GM18861 (cell line): ENCODE results near the gene NDUFAF5.
A peak's percentile ranks its signal among the peaks of the same experiment; 100 is the strongest.
"Not testable (repeated sequence)": the region's sequence is repeated elsewhere in the genome, so short reads cannot be mapped to it uniquely, and the experiment has no call there.

ENCODE experiments used
- ATAC-seq: cut with Tn5 transposase; IDR thresholded peaks from one replicate; pipeline ENCODE4 v1.9.1; 2021; ENCODE audit not compliant: unreplicated experiment

Gene NDUFAF5

GRCh38 chr20:13784893-13785715, at the start of gene NDUFAF5, which contains the start of gene ESF1:
NDUFAF5 (plus strand) TSS chr20:13785028; CDS start chr20:13785069, 41 bp downstream.
ESF1 (minus strand) TSS chr20:13784919; CDS start chr20:13783140, 1,779 bp downstream.
- peak; percentile 94 for ATAC-seq

DNA sequence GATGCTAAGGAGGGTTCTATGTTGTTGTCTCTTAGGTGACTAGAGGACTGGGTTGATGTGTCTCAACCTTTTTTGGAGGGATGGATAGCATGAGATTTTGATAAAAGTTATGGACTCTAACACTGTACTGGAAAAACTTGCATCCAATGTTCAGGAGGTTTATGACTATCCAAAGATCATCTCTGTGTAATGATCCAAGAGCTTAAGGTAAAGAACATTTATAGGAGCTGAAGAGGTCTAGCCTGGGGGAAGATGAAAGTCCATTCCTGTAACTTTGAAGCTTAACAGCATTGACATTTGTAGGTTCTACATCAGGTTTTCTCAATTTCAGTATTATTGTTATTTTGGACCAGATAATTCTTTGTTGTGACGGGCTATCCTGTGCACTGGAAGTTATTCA, 49.0 kb upstream of the NDUFAF5 start:
- no peak for ATAC-seq

DNA sequence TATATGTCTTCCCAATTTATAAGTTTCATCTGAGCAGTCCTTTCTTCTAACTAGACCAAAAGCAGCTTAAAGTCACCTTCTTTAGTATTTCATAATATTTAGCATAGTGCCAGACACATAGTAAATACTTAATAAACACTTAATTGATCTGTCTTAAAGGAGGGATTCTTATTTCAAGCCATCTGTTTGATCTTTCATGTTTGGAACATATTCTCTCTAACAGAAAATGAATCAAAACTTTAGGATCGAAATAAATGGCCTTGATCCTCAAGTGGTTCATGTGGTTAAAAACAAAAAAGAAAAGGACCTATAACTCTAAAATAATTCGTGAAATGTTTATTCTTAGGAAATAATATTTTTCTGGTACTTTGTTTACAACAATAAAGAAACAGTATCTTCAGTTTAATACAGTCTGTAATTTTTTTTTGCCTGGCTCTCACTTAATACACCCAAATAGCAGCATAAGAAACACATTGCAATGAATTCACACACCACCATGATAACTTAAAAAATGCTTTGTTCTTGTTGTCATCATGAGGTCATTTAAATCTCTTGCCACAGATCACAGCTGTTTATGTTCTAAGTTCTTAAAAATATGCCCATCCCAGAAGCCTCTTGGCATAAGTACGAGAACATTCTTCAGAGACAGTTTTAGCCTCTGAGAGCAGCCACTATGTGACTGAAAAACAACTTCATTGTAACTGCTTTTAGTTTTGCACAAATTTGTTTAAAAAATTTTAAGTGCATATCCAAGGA, 48.2 kb upstream of the NDUFAF5 start:
- ATAC-seq, result no peak

GRCh38 chr20:13738187-13738586, 46.6 kb upstream of the NDUFAF5 start:
- not testable (repeated sequence) for ATAC-seq

- no peak for ATAC-seq
These were observed 44.8 kb upstream of the NDUFAF5 start for GRCh38 chr20:13739731-13740649.

DNA sequence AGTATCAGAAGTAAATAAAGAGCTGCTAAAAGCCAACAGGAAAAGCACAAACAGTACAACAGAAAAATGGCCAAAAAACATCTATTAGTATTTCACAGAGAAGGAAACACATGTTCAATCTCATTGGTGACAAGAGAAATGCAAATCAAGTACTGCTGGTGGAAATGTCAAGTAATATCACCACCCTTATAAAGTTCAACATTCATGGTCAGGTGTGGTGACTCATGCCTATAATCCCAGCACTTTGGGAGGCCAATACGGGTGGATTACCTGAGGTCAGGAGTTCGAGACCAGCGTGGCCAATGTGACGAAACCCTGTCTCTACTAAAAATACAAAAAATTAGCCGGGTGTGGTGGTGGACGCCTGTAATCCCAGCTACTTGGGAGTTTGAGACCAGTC, 42.9 kb upstream of the NDUFAF5 start:
- ATAC-seq, result no peak

DNA sequence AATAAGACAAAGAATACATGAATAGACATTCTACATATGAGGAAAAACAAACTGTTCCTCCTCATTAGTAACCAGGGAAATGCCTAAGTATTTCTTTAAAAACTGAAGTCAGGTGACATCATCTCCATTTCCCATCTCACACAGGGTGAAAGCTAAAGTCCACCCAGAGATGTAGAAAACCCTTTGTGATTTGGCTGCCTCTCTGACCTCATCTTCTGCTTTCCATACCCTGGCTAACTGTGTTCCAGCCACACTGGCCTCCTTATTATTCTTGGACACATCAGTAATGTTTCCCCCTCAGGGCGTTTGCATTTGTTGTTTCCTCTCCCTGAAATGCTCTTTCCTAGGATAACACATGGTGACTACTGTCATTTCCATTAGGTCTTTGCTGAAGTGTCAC, 40.5 kb upstream of the NDUFAF5 start:
- ATAC-seq, result no peak

DNA sequence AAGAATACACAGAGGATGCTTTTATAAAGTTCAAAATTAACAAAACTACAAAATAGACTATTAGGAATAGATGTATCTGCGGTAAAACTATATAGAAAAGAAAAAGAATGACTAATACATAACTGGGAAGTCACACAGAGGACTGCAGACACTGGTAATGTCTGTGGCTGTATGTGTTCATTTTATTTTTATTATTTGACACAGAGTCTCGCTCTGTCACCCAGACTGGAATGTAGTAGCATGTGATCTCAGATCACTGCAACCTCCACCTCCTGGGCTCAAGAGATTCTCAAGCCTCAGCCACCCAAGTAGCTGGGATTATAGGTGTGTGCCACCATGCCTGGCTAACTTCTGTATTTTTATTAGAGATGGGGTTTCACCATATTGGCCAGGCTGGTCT, 39.0 kb upstream of the NDUFAF5 start:
- no peak for ATAC-seq

GRCh38 chr20:13749811-13750210, 35.0 kb upstream of the NDUFAF5 start:
- no peak for ATAC-seq

DNA sequence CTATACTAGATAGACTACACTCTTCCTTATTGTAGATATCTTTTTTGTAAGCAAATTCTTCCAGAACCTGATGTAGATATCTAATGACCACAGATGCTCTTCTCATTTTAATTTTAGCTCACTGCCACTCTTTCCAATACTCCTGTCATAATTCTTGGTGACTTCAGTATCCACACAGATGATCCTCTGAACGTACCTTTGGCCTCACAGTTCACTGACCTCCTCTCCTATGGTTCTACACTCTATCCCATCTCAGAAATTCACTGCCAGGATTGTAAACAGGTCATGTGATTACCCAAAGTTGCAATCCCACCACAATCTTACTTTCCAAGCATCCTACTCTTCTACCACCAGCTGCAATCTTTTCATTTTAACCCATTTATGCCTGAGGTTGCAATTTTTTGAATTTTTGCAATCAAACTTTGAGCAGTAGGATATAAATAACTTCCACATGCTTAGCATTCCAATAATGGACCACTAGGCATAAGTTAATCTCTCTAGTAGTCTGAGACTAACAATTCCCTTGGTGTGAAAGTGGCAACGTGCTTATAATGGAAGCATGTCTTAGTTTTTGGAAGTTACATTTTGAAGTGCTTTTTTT, 31.3 kb upstream of the NDUFAF5 start:
- no peak for ATAC-seq

DNA sequence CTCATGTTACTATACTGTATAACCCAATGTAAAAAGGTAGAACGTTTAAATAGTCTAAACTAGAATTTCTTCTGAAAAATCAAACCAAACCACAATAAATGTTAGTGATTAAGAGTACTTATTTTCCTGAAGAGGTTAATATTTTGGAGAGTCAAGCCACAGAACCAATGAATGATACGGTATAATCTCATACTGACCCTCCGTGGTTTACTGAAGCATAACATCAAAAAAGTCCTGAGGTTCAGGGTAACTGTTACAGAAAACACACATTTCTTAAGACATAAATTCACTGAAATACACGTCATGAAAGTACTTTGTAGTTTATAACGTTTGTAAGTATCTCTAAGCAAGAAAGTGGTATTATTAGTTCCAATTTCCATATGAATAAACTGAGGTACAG, 29.0 kb upstream of the NDUFAF5 start:
- ATAC-seq, result no peak

- ATAC-seq, result no peak
These were observed 28.3 kb upstream of the NDUFAF5 start for GRCh38 chr20:13756551-13756950.

- ATAC-seq, result no peak
These were observed 25.9 kb upstream of the NDUFAF5 start for GRCh38 chr20:13758884-13759283.

- not testable (repeated sequence) for ATAC-seq
These were observed 24.3 kb upstream of the NDUFAF5 start for GRCh38 chr20:13760451-13760946.

GRCh38 chr20:13765299-13765698, 19.5 kb upstream of the NDUFAF5 start:
- ATAC-seq, result no peak

- no peak for ATAC-seq
These were observed 18.9 kb upstream of the NDUFAF5 start for GRCh38 chr20:13765868-13766416.

- ATAC-seq, result no peak
These were observed 14.7 kb upstream of the NDUFAF5 start for GRCh38 chr20:13770141-13770540.

- no peak for ATAC-seq
These were observed 12.9 kb upstream of the NDUFAF5 start for GRCh38 chr20:13771853-13772453.

GRCh38 chr20:13772529-13772928, 12.3 kb upstream of the NDUFAF5 start:
- ATAC-seq, result no peak

DNA sequence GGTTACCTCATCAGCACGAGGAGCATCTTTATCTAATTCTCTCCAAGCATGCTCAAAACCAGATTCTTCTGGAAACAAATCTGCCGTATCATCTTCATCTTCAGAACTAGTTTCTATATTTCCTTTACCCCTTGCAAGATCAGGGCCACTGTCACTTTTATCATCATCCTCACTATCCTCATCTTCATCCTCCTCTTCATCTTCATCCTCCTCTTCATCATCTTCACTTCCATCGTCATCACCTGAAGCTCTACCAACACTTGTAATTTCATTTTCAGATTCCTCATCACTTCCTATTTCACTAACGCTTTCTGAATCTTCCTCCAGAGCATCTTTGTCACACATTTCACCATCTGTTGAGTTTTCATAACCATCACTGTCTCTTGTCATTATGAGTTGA, 9.0 kb upstream of the NDUFAF5 start:
- no peak for ATAC-seq
